Left cardiac atrium (tissue), 4 donors: Measurements from ENCODE around the gene ARHGEF35. TPM values are rescaled to one million over a fixed set of nuclear protein-coding genes. Genes with fewer than 3 reads are reported as not detected.
"Not testable (repeated sequence)": the region's sequence is repeated elsewhere in the genome, so short reads cannot be mapped to it uniquely, and the experiment has no call there.

Experiments used
- ATAC-seq, 2 donors: fragments of 200-7000 bp; cut with Tn5 transposase; one replicate each; pipeline ENCODE4 v1.9.1; 2020; ENCODE audit warnings: mild to moderate bottlenecking in 2 of 2, moderate library complexity in 2 of 2
- DNase-seq: peaks from one replicate; pipeline ENCODE4 v3.0.0-alpha.2; 2020
- intact Hi-C, 2 donors: fragments of 100-400 bp; cut with DNase I; formaldehyde crosslinking; loops; one replicate each; pipeline versions ENCODE4 v1.14.1 to v1.15.1; 2022 to 2023
- total RNA-seq, 2 donors: library from RNA; stranded (reverse); fragmentation: NEBNext Ultra II Directional; extraction: Animal tissue kit (Norgen Biotek cat#: 25700); gene quantifications; one replicate each; pipeline ENCODE4 v1.2.1, GENCODE V29; 2021
- donor health status: DM: no; HTN: yes; CAD: no.
- donor health status: DM: no; HTN: yes; CAD: no; lungs with severe emphysema.
- donor health status: DM: yes; HTN: yes; CAD: no.
- donor health status: Dilated cardiomyopathy.

ARHGEF35 gene
- total RNA-seq, 2 donors from 2014 or later: 1.8 to 2.3 TPM

GRCh38 chr7:144188578-144189171 is 7.0 kb downstream of the ARHGEF35 start:
- DNase-seq, intact Hi-C loops, ATAC-seq: not testable (repeated sequence)

GRCh38 chr7:144187848-144188247 is 7.8 kb downstream of the ARHGEF35 start:
- DNase-seq, ATAC-seq, intact Hi-C loops: not testable (repeated sequence)

GRCh38 chr7:144183166-144183565 is 12.5 kb downstream of the ARHGEF35 start, which contains the start of gene CTAGE4:
Gene CTAGE4, plus strand, starts transcription at chr7:144183466. Its CDS starts 38 bp downstream, at chr7:144183504.
- ATAC-seq, intact Hi-C loops, DNase-seq: not testable (repeated sequence)

GRCh38 chr7:144179165-144179479 is 16.5 kb downstream of the ARHGEF35 start:
- intact Hi-C loops, ATAC-seq, DNase-seq: not testable (repeated sequence)

GRCh38 chr7:144178380-144179164 is 17.1 kb downstream of the ARHGEF35 start:
- intact Hi-C loops, DNase-seq: not testable (repeated sequence)
- ATAC-seq: peak; percentile 45 to 80

- intact Hi-C loops: no loop called here
- DNase-seq: no peak
- no peak for ATAC-seq
These were observed 21.0 kb downstream of the ARHGEF35 start for GRCh38 chr7:144174613-144175012.

GRCh38 chr7:144171594-144172350 is 23.9 kb downstream of the ARHGEF35 start:
- DNase-seq, ATAC-seq, intact Hi-C loops: not testable (repeated sequence)

- ATAC-seq (no peak), DNase-seq (no peak)
- intact Hi-C loops: no loop called here
These were observed 30.8 kb downstream of the ARHGEF35 start for GRCh38 chr7:144164784-144165183.

GRCh38 chr7:144158861-144159260 is 36.8 kb downstream of the ARHGEF35 start:
- intact Hi-C loops: no loop called here
- no peak for ATAC-seq
- no peak for DNase-seq

GRCh38 chr7:144148224-144148827 is 47.3 kb downstream of the ARHGEF35 start:
- no peak for DNase-seq
- ATAC-seq: no peak
- intact Hi-C loops: no loop called here

GRCh38 chr7:144144426-144144825 is 51.2 kb downstream of the ARHGEF35 start:
- DNase-seq (no peak), ATAC-seq (no peak)
- intact Hi-C loops: no loop called here

- DNase-seq (no peak), ATAC-seq (no peak)
- intact Hi-C loops: no loop called here
These were observed 53.4 kb downstream of the ARHGEF35 start for GRCh38 chr7:144142187-144142586.

- ATAC-seq: no peak
- intact Hi-C loops: no loop called here
These were observed 58.1 kb downstream of the ARHGEF35 start for GRCh38 chr7:144137501-144137900.

More at GRCh38 chr7:144137501-144137900, 58.1 kb downstream of the ARHGEF35 start:
- DNase-seq: no peak

Other genes starting within 250 kb of the ARHGEF35 start
- not detected for gene OR2F1, start 241.0 kb downstream of the ARHGEF35 start, total RNA-seq
- gene OR6B1, start 195.5 kb downstream of the ARHGEF35 start, total RNA-seq: not detected
- gene OR2A5, start 146.9 kb downstream of the ARHGEF35 start, total RNA-seq: not detected
- not detected for gene OR2A25, start 126.0 kb downstream of the ARHGEF35 start, total RNA-seq
- not detected for gene OR2A12, start 109.6 kb downstream of the ARHGEF35 start, total RNA-seq
- gene OR2A2, start 86.2 kb downstream of the ARHGEF35 start, total RNA-seq: not detected
- not detected for gene OR2A14, start 72.7 kb downstream of the ARHGEF35 start, total RNA-seq
- 1 to 10 TPM in 1 of 2 donors, not detected in 1; 1.3 TPM for gene CTAGE4, start 12.4 kb downstream of the ARHGEF35 start, total RNA-seq
- under 1 TPM in 1 of 2 donors, not detected in 1; 0.10 TPM for gene OR2A42, start 43.8 kb upstream of the ARHGEF35 start, total RNA-seq
- gene OR2A7, start 69.0 kb upstream of the ARHGEF35 start, total RNA-seq: 1 to 10 TPM; 1.0 to 1.8 TPM
- under 1 TPM; 0.24 to 0.71 TPM for gene CTAGE8, start 73.5 kb upstream of the ARHGEF35 start, total RNA-seq
- gene OR2A1, start 116.6 kb upstream of the ARHGEF35 start, total RNA-seq: not detected
- gene ARHGEF5, start 159.6 kb upstream of the ARHGEF35 start, total RNA-seq: 1 to 10 TPM; 3.7 to 5.4 TPM
- gene NOBOX, start 207.9 kb upstream of the ARHGEF35 start, total RNA-seq: not detected